Activated CD4-positive, alpha-beta T cell treated with anti-CD3 and anti-CD28 coated beads, Interleukin-2, amount 50 U/mL, for 24 hours (primary cell): Measurements from ENCODE around the gene DIP2A.
"Not testable (repeated sequence)": the region's sequence is repeated elsewhere in the genome, so short reads cannot be mapped to it uniquely, and the experiment has no call there.

Source experiments
- DNase-seq, 2 donors: peaks; one replicate each; pipeline ENCODE4 v3.0.0-alpha.2; 2020; ENCODE audit warnings: low read depth in 1 of 2, low spot score in 1 of 2

DIP2A gene

DNA sequence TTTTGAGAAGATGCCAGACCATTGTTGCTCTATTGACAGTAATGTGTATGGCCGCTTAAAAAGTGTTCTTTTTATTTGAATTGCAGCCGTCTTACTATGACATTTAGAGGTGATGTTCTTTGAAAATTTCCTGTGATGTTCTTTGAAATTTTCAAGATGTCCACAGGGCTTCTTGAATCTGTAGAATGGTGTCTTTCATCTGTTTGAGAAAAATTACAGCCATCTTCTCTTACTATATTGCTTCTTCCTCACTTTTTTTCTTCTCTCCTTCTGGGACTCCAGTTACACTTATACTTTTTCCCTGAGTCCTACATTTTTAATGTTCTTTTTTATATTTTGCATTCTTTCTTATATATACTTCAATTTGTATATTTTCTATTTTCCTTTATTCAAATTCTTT is 57.4 kb downstream of the DIP2A start:
- DNase-seq: no peak

DNA sequence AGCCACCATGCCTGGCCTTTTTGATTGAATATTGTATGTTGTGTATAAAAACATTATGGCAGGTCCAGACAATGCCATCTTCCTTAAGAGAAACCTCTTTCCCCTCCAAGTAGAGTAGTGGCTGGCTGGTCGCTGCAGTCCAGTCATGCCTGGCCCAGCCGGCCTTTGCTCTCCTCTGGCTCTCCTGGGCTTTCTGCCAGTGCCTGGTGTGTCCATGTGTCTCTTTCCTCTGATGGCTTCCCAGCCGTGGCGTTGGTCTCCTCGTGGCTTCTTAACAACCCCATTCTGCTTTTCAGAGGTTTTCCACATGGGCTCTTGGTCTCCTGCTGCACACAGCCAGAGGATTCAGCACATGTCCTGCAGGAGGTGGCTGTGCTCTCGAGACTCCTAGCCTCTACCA is 58.7 kb downstream of the DIP2A start:
- no peak for DNase-seq

DNA sequence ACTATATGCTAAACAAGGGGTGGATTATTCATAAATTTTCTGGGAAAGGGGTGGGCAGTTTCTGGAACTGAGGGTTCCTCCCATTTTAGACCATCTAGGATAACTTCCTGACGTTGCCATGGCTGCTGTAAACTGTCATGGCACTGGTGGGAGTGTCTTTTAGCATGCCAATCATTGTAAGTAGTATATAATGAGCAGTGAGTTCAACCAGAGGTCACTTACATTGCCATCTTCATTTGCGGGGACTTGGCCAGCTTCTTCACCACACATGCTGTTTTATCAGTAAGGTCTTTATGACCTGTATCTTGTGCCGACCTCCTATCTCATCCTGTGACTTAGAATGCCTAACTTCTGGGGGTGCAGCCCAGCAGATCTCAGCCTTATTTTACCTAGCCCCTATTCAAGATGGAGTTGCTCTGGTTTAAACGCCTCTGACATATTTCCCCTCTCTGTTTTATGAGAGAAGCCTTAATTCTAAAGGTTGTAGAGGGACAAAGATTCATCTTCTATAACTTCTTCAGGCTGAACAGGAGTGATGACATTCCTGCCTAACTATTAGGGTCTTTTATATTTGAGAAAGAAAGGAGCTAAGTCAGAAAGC is 60.4 kb downstream of the DIP2A start:
- no peak for DNase-seq

DNA sequence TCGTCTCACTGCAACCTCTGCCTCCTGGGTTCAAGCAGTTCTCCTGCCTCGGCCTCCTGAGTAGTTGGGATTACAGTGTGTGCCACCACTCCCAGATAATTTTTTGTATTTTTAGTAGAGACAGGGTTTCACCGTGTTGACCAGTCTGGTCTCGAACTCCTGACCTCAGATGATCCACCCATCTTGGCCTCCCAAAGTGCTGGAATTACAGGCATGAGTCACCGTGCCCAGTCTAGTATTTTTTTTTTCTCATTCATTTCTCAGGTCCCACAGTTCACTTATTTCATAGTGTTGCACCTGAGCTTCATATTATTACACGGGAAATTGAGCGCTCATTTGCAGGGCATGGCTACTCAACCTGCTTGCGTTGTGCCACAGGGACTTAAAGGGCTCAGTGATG is 68.7 kb downstream of the DIP2A start:
- not testable (repeated sequence) for DNase-seq

DNA sequence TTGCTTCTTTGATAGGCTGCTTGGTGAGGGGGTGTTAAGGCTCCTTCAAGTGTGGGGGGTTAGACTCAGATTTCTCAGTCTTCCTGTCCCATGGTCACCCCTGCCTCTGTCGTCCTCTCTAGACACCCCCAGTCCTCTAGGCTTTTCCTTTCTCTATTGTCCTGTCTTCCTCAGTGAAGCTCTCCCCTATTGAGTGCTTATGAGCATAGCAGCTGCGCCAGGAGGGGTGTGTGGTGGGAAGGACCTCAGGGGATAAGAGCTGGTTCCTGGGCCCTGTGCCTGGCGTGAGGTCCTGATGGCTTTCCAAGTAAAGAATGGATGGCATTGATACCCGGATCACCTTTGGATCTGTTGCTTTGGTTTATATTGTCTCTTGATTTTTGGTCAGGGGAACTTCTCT is 69.1 kb downstream of the DIP2A start:
- no peak for DNase-seq

DNA sequence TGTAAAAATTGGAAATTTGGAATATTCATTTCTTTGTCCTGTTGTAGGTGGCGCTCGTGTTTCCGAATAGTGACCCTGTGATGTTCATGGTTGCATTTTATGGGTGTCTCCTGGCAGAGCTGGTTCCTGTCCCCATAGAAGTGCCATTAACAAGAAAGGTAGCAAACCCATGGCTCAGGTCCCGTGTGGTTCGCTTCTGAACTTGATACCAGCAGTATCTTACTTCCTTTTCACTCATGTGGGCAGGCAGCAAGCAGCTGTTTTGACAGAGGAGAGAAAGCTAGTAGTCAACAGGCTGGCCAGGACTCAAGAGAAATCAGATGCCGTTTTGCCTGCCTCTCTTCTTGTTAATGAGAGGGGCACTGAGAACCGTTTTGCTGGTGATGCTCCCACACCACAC is 73.4 kb downstream of the DIP2A start:
- no peak for DNase-seq

DNA sequence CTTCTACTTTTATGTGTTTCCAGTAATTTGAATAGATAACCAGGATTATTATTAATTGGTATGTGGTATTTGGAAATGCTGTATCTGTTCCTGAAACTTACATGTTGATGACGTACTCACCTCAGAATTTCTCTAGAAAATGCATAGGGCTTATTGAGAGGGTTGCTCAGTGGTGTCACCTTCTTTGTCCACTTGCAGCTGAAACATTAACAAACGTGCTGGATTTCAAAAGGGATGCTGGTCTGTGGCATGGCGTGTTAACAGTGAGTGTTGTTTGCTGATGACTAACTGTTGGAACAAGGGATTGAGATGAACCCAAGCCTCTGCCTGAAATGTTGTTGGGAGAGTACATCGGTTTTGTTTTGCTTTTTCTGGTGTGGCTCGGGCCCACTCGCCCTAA is 78.3 kb downstream of the DIP2A start:
- DNase-seq: no peak

DNA sequence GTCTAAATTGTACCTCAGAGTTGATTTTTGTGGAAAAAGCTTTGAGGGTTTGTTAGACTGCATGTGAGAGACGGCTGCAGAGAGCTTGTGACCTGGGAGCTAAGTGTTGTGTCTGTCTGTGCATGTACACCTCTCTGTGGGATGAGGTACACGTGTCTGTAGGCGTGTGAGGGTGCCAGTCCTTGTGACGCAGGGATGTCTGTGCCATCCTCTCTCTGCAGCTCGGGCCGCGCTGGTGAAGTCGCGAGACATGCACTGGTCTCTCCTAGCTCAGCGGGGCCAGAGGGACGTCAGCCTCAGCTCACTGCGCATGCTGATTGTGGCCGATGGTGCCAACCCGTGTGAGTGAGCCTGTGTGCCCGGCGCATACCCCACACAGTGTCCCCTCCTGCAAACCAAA is 79.6 kb downstream of the DIP2A start:
- no peak for DNase-seq

DNA sequence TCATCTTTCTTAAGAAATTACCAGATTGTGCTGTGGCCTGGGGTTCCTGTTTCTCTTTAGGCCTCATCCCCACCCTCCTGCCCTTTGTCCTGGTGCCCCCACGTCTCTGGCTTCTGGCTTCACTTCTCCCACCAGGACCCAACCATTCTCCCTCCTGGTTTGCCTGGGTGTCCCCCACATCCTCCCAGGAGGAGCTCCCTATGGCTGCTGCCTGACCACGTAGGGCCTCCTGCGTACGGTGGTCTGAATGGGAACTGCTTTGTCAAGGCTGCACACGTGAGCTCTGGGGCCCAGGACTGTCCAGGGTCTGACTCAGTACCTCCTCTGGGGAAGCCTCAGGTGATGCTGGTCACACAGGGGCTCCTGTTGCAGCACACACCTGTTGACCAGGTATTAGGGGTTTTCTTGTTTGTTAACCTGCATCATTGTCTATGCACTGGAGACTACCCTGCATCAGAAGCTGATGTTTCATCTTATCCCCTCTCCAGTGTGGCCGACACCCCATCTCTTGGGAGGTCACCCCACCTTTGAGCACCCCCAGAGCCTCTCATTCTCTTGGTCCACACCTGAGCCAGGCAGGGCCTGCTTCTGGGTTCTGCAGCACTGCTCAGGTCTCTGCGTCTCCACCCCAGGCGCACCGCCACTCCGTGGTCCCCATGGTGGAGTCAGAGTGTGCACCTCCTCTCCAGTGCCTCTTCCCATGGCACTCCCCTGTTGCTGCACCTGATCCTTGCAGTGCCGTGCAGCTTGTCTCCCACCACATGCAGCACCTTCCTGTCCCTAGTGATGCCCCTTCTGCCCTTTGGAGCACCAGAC is 80.4 kb downstream of the DIP2A start:
- DNase-seq: no peak

DNA sequence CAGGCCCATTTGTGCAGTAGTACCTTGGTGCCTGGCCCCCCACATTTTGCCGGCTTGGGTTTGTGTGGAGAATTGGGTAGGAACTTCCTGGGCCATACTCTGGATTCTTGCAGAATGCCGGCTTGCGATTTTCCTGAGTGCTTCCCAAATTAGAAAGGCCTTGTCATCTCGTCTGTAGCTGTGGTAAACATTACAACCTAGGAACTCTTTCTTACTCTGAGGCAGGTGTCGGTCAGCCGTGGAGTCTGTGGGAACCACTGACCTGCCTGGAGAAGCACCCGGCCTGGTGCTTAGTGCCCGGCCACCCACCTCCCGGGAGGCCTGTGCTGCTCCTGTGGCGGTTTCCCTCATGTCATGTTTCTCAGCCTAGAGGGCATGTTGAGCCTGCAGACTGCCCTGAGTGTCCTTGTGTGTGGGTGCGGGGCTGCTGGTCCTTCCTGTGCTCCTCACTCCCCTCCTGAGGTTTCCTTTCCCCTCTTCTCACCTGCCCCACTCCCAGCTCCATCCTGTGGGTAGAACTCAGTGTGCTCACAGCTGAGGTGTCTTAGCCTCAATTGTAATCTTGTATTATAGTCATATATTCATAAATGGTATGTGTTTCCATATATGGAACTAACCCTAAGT is 81.5 kb downstream of the DIP2A start:
- no peak for DNase-seq

DNA sequence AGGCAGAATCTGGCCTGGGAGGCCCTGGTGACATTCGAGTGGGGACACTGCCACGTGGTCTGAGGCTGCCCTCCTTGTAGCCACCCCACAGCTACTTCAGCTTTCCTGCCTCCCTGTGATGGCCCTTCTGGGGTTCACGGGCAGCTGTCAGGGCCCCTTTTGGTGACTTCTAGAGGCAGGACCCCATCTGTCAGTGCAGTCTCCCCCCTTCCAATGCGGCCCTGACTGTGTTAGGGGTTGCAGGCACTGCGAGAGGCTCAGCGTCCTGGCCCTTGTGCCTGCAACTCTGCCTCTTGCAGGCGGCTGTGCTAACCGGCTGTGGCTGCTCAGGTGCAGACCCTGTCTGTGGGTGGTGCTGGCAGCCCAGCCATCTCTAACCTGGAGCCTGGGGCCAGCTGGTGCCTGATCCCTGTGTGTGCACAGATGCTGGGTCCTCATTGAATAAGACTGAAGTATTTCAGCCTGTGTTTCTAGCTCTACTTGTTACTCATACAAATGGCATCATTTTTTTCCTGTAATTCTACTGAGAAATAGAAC is 84.0 kb downstream of the DIP2A start:
- DNase-seq: no peak

DNA sequence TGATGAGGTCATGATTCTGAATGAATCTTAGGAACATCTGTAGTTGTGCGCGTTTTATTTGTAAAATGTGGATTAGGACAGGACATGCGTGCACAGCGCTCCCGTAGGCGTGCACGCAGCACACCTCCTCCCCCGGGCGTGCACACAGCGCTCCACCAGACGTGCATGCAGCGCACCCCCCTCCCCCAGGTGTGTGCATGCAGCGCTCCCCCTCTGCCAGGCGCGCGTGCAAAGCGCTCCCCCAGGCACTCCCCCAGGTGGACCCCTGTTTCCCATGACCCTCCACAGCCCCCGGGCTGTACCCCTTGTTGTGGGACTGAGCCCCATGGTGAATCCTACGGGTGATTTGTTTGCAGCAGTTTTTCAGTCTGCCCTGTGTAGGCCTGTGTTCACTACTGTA is 84.6 kb downstream of the DIP2A start:
- no peak for DNase-seq

DNA sequence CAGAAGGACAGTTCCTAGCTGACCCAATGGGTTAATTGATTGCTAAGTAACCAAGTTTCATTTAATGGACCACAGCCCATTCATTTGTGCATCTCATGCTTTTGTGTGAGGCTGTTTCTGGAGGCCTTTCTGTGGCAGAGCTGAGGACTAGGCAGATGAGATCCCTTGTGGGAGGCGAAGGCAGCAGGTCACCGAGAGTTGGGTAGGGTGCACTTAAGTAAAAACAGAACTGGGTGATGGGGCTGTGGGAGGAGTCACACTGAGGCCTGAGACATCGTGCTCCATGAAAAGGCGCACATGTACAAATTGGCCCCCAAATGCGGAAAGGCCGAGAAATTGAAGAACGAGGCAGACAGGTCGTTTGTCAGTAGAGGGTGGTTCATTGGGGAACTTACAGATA is 85.3 kb downstream of the DIP2A start:
- DNase-seq: no peak

DNA sequence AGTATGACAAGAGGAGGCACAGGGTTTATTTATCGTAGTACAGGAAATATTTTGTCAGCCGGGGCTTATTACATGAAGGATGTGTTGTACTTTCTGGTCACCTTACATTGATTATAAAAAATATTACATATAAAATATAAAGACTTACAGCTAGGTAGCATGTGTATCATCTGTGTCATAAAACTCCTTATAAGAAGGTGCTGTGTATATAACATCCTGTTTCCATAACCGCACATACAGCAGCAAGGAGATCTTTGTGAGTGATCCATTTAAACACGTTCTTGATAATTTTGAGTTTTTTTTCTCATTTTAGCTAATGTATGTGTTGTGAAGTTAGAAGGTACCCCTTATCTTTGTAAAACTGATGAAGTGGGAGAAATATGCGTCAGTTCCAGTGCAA is 86.1 kb downstream of the DIP2A start:
- no peak for DNase-seq

DNA sequence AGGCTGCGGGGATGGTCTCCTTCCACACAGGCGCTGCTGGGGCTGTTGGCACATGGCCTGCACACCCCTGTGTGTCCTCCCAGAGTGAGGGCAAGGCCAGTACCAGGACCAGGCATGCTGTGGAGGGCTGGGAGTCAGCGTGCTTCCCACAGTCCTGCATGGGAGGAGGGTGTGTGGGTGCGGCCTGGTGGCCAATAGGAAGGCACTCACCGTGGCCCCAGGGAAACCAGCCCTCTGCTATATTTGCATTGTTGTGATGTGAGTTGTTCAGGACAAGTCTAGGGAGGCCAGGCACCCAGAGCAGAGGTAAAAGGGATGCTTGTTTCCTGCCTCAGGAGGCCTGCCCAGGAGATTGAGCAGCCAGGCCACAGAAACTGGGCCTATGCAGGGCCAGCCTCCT is 86.7 kb downstream of the DIP2A start:
- DNase-seq: no peak

DNA sequence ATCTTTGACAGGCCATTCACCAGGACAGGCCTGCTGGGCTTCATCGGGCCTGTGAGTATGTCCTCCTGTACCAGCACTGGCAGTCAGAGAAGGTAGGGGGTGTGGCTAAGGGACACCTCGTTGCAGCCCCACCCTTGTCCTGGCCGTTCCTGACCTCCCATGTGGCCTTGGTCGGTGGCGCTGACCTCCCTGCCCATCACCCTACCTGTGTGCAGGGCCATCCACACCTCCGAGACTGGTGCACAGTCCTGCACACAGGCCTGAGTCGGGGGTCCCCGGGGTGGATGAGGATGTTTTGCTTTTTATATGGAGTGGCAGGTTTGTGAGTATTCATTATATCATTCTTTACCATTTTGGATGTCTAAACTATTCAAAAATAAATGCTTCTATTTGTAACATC is 87.2 kb downstream of the DIP2A start:
- DNase-seq: no peak

DNA sequence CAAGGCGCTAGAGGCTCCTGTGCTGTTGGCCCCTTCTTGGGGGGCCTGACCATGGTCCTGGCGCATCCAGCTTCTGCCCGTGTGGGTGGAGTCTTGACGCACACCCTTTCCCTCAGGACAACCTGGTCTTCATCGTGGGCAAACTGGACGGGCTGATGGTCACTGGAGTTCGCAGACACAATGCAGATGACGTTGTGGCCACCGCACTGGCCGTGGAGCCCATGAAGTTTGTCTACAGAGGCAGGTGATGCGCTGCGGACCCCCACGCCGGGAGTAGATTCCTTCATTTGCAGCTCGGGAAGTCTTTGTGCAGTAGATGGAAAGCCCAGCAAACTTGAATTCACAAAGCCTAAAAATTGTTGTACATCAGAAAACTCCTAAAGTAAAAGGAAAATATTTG is 88.1 kb downstream of the DIP2A start:
- no peak for DNase-seq

DNA sequence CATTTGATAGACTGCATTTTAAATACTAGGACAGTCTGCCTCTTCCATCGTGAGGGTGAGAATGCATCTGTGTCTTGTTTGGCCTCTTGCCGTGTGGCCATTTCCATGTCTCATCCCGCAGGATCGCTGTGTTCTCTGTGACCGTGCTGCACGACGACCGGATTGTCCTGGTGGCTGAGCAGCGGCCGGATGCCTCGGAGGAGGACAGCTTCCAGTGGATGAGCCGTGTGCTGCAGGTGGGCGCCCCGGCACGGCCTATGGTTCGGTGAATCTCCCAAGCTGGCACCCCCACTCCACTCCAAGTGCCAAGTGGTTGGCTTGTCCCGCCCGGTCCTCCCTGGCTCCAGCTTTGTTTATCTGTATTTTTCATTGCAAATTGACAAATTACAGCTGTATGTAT is 91.0 kb downstream of the DIP2A start:
- no peak for DNase-seq

DNA sequence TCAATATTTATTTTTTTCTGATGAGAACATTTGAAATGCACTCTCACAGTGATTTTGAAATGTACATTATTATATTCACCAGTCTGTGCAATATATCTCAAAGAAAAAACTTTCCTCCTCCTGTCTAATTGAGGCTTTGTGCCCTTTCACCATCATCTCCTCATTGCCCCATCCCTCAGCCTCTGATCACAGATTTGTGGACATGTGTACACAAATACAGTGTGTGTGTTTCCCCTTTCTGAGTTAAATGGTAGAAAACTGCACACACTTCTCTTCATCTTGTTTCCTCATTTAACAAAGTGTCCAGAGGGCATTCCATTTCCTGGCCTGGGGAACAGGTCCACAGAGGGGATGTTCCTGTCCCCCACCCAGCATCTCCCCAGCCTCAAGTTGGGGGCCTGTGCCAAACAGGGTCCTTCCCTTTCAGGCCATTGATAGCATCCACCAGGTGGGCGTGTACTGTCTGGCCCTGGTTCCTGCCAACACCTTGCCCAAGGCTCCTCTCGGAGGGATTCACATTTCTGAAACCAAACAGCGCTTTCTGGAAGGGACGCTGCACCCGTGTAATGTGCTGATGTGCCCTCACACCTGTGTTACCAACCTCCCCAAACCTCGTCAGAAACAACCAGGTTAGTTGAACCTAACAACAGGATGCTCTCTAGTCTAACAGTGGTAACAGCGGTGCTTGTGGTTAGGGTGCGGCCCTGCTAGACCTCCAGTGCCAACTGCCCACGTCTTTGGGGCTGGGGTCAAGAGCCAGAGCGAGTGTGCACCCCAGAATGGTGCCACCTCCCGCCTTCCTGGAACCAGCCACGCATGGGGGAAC is 91.6 kb downstream of the DIP2A start:
- no peak for DNase-seq

DNA sequence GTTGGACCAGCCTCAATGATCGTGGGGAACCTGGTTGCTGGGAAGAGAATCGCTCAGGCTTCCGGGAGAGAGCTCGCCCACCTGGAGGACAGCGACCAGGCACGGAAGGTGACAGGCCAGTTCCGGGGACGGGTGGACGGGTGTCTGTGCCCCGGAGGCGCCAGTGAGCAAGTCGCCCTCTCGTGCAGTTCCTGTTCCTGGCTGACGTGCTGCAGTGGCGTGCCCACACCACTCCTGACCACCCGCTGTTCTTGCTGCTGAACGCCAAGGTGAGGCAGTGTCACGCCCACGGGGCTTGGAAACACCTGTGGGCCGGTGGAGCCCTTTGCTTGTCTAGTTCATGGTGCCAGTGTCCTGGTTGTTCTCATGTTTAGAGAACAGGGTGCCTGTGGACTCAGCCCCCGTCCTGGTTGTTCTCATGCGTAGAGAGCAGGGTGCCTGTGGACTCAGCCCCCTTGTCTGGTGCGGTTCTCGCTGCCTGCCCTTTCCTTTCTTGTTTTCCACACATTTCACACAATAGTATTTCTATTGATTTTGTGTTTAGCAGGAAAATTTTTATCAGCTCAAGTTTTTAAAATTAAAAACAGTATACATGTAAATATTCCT is 93.0 kb downstream of the DIP2A start:
- DNase-seq: no peak

DNA sequence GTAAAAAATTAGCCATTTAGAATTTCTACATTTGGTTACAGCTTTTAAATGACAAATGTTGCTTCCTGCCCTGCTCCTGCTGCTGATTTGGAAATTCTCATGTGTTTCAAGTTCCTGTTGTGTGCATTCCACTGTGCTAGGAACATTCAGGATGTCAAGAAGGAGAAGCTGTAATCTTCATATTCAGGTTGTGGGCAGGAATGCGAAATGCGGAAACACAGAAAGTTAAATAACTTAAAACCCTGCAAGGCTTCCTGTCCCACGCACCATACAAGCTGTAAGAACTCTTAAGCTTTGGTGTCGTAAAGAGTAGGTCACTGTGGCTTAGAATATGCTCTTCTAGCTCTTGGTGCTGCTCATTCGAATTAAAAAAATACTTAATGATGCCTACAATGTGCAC is 93.6 kb downstream of the DIP2A start:
- DNase-seq: no peak
